GM20431 (cell line): ENCODE results near the gene DDAH1.
"Not testable (repeated sequence)": the region's sequence is repeated elsewhere in the genome, so short reads cannot be mapped to it uniquely, and the experiment has no call there.

Experiments
- in situ Hi-C: fragments of 300-500 bp; cut with MseI, MboI; formaldehyde crosslinking; loops from one replicate; pipeline ENCODE4 v1.15.0; 2020; ENCODE audit warnings: low sequenced_read_pairs; ENCODE audit not compliant: unreplicated experiment

Gene DDAH1

DNA sequence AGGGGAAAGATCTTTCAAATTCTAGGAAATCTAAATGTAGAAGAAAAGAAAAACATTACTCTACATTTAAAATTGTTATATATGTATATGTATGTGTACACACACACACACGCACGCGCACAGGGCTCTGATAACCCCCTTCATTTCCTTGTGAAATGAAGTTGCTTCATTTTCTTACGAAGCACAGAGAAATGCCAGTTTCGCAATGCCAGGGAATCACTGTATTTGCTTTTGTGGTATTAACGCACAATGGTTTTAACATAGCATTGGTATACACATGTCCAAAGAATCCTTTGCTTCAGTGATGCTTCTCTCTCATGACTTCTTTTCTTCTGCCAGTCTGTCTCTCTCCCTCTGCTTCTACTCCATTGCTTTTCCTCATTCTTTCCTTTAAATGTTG, 8.4 kb upstream of the DDAH1 start:
- in situ Hi-C loops: no loop called here

GRCh38 chr1:85471558-85471957, 6.6 kb upstream of the DDAH1 start:
- in situ Hi-C loops: no loop called here

GRCh38 chr1:85470130-85470529, 5.2 kb upstream of the DDAH1 start:
- in situ Hi-C loops: not testable (repeated sequence)

DNA sequence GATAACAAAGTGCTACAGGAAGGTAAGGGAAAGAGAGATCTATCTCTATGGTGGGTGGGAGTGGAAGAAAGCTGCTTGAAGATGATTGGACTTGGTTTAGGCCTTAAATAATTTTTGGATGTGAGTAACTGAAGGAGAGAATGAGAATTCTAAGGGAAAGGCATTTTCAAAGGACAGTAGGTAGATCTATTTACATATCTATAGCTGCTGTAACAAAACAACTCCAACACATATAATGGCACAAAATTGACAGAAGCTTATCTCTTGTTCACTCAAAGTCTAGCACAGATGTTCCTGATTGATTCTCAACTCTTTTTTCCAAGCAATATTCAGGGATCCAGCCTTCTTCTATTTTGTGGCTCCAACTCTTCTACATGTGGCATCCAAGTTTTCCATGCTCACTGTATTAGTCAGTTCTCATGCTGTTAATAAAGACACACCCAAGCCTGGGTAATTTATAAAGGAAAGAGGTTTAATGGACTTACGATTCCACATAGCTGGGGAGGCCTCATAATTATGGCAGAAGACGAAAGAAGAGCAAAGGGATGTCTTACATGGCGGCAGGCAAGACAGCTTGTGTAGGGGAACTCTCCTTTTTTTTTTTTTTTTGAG, 3.1 kb upstream of the DDAH1 start:
- in situ Hi-C loops: no loop called here

DNA sequence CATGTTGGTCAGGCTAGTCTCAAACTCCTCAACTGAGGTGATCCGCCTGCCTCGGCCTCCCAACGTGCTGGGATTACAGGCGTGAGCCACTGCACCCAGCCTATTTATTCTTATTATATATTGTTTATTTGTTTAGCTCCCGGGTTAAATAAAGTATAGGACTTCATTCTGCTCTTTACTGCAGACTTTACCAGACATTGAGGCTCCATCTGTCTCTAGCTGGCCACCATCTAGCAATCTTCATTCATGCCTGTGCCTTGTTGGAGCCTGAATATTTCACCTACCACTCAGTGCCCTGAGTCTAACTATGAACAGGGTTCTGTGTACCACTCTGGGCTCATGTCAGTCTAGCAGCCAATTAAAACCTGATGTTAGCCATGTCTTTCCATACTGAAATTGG, 2.1 kb upstream of the DDAH1 start:
- in situ Hi-C loops: no loop called here

GRCh38 chr1:85465786-85466134, 801 bp upstream of the DDAH1 start:
- in situ Hi-C loops: no loop called here

DNA sequence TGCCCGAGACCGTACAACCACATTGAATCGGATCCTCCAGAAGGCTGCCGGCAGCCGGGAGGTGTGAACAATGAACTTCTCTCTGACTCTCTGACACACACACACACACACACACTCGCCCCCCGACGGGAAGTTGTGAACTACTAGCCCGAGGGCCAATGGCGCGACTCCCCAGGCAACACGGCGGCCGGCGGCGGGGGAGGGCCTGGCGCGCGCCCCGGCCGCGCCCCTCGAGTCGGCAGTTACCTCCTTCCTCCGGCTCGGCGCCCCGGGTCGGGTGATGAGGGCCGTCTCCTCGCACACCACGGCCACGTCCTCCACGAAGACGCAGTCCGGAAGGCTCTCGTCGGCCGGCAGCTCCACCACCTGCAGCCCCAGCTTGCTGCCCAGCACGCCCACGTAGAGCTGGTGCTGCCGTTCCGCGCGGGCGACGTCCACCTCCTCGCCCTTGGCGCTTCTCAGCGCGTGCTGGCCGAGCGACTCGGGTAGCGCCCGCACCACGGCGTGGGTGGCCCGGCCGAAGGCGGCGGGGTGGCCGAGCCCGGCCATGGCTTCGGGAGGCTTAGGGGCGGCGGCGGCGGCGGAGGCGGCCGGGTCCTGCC, 361 bp downstream of the DDAH1 start:
- in situ Hi-C loops: no loop called here

- in situ Hi-C loops: no loop called here
Measured at GRCh38 chr1:85463731-85464496, 1.0 kb downstream of the DDAH1 start.

GRCh38 chr1:85462931-85463649, 1.9 kb downstream of the DDAH1 start:
- in situ Hi-C loops: no loop called here

DNA sequence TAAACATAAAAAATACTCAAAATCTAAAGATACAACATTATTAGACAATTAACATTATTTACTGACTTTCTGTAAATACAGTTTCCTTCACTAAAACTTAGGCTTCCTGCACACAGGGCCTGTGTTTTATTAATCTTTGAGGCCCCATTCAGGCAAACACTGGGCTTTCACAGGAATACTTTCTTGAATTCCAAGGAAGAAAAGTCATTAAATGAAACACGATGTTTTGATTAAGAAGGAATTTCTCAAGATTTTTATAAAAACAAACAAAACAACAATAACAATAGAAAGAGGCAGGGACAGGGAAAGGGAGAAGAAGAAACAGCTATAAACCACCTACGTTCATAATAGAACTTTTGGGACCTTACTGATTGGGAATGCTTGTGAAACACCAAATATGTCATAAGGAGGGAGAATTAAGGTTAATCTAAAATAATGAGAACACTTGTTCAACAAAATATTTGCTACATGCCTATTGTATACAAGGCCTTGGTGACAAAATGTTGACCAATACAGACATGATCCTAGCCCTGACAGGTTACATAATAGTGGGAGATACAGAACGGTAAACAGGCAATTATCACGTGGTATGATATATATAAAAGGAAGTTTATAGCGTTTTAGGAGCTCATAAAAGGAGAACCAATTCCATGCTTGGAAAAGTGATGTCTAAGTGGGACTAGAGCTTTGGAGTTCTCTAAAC, 3.6 kb downstream of the DDAH1 start:
- in situ Hi-C loops: no loop called here

- in situ Hi-C loops: no loop called here
Measured at GRCh38 chr1:85460555-85461088, 4.3 kb downstream of the DDAH1 start.

DNA sequence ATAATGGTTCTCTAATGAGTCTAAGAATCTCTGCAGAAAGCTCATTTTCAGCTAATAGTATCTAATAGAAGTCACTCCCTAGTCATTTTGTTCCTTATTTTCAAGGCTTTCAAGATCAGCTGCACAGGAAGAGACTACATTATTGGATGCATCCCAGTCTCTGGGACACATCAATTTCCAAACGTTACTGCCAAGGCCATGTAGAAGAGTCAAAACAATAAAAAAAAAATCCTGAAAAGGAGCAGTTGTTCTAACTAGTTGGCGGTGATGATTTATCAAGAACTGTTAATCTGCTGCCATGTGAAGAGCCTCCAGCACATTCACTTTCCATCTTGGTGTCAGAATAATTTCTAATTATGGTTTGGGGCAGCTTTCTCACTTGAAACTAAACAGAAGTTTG, 5.7 kb downstream of the DDAH1 start:
- in situ Hi-C loops: no loop called here

DNA sequence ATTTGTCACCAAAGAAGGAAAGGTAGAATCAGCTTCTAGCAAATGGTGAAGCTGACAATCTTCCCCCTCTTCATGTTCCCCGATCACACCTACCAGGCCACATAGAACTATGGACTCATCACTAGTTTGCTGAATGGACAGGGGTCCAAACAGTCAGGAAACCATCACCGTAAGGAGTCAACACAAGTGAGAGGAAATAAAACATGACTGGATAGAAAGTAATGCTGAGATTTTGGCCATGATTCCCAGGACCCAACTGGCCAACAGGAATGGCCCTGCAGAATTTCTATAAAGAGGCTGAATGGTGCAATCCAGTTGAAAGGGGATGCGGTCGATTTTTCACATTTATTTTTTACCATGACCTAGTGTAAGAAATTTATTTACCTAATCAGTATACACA, 10.7 kb downstream of the DDAH1 start:
- in situ Hi-C loops: no loop called here

DNA sequence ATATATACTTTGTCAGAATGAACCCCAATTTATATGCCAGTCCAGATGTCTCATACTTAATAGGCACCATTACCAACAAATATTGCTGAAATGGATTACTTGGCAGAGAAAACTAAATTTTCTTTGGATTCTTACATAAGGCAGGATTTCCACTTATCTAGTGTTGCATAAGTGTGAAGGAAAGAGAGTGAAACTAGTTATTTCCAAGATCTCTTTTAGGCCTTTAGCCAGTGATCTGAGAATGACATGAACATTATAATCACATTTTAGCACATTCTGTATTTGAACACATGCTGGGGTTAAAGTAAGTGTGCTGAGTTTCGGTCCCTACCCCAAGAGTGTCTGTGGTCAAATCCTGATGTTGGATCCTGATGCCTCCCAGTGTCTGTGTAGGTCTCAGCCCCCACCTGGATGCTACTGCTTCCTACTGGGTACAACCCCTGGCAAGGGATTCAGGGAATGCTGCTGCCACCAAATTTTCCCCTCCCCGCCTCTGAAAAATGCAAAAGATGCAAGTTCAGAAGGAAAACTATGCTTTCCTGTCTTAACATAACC, 11.2 kb downstream of the DDAH1 start:
- in situ Hi-C loops: no loop called here

DNA sequence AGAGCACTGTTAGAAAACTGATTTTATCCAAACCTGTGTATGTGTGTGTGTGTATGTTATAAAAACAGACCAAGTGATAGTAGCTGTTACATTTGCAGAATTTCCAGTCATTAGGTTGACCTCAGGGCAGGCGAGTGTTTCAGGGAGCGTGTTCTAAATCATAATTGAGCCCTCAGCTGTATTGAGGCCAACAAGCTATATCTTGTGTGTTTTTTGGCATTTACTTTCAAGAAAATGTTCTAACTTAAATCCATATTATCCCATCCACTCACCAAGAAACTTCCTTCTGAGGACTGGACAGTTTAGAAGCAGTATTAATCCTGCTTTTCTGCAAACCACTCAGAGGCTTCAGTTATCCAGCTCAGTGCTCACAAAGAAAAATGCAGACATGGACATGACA, 12.0 kb downstream of the DDAH1 start:
- in situ Hi-C loops: no loop called here

DNA sequence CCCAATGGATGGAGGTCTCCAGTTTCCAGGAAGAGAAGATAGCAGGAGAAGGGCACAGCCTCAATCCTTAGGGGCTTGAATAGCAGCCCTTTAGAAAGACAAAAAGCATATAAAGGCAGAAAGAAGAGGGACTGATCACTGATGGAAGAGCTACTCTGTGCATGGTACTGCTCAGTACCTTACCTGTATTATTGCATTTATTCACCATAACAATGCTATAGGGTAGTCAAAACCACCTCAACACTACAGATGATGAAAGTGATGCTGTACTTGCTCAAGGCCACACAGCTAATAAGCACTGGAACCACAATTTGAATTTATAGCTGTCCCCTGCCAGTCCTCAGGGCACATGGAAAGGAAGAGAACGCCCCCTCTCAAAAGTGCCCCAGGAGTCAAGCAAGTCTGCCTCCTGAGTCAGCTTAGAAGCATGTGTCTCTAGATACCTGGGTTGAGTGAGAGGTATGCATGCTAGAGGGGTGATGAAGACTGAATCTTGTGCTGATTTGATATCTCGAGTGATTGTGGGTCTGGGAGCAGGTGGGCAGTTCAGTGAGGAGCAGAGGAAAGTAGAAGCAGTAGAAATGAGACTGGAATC, 13.6 kb downstream of the DDAH1 start:
- in situ Hi-C loops: no loop called here

DNA sequence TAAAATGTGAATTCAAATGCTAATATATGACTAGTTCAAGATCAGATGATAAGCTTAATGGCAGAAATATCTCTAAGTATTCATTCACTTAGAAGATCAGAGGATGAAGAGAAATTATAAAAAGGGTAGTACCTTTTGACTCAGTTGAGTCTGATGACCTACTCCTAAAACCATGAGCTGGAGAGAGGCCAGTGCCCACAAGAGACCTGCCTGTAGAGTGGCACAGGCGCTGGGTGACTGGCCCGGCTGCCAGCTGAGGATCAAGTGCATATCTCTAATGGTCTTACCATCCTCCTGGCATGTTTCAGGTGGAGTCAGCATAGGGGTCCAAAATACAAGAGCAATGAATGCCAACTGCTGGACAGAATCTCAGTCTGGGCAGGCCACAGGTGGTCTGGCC, 14.1 kb downstream of the DDAH1 start:
- in situ Hi-C loops: no loop called here

- in situ Hi-C loops: no loop called here
Measured at GRCh38 chr1:85449356-85449755, 15.6 kb downstream of the DDAH1 start.

- in situ Hi-C loops: no loop called here
Measured at GRCh38 chr1:85448358-85448757, 16.6 kb downstream of the DDAH1 start.
